Spleen (tissue), 7 donors: ENCODE results near the gene SPATA46.

Experiments used
- POLR2AphosphoS5 ChIP-seq, 3 donors: sonication (generic); formaldehyde crosslinking; IDR thresholded peaks; one replicate each; pipeline ENCODE4 v1.5.1; 2017; ENCODE audit warnings: antibody characterized with exemption in 3 of 3
- TF ChIP-seq, protein P1 (sequence below), 11 experiments: fragments of 200-600 bp in 7 of 11; fragments of 450-650 bp in 4 of 11; sonication (generic) in 4 of 11; IDR thresholded peaks in 8 of 11; conservative IDR thresholded peaks in 3 of 11; 1 replicate in 7 of 11; 2 replicates in 4 of 11; pipeline versions ENCODE4 v1.4.0 to v1.8.0; 2016 to 2021; ENCODE audit warnings: antibody characterized with exemption in 11 of 11, inconsistent platforms in 4 of 11, mild to moderate bottlenecking in 1 of 11
- donor health status: DM: no; HTN: no; CAD: no; lungs with moderate emphysema.
- donor health status: DM: no; HTN: no; CAD: no.
- donor health status: DM: no; HTN: no; CAD: no.

GRCh38 chr1:162416215-162416614 is 39.6 kb upstream of the SPATA46 start:
- TF ChIP-seq POLR2AphosphoS5 (IDR thresholded peaks at IDR 0.05) = no peak
- TF ChIP-seq, protein P1, sequence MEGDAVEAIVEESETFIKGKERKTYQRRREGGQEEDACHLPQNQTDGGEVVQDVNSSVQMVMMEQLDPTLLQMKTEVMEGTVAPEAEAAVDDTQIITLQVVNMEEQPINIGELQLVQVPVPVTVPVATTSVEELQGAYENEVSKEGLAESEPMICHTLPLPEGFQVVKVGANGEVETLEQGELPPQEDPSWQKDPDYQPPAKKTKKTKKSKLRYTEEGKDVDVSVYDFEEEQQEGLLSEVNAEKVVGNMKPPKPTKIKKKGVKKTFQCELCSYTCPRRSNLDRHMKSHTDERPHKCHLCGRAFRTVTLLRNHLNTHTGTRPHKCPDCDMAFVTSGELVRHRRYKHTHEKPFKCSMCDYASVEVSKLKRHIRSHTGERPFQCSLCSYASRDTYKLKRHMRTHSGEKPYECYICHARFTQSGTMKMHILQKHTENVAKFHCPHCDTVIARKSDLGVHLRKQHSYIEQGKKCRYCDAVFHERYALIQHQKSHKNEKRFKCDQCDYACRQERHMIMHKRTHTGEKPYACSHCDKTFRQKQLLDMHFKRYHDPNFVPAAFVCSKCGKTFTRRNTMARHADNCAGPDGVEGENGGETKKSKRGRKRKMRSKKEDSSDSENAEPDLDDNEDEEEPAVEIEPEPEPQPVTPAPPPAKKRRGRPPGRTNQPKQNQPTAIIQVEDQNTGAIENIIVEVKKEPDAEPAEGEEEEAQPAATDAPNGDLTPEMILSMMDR (IDR thresholded peaks at IDR 0.05 in 8 of 11, conservative IDR thresholded peaks at IDR 0.05 in 3 of 11) = no peak
